Mucosa of descending colon (tissue), 3 donors: ENCODE measurements around the gene SFMBT2. TPM values are rescaled to one million over a fixed set of nuclear protein-coding genes. Genes with fewer than 3 reads are reported as not detected.

Experiments used
- ATAC-seq: fragments of 200-7000 bp; cut with Tn5 transposase; one replicate; pipeline ENCODE4 v1.9.1; 2020; ENCODE audit warnings: mild to moderate bottlenecking, moderate library complexity
- DNase-seq, 3 donors: peaks; one replicate each; pipeline ENCODE4 v3.0.0-alpha.2; 2020
- H3K36me3 ChIP-seq: fragments of 200-600 bp; one replicate; pipeline ENCODE4 v1.8.0; 2021; ENCODE audit warnings: low read depth, mild to moderate bottlenecking
- H3K4me1 ChIP-seq: fragments of 200-600 bp; one replicate; pipeline ENCODE4 v1.8.0; 2021; ENCODE audit warnings: low read depth, mild to moderate bottlenecking
- H3K4me3 ChIP-seq: fragments of 200-600 bp; one replicate; pipeline ENCODE4 v1.8.0; 2021; ENCODE audit warnings: mild to moderate bottlenecking
- H3K9me3 ChIP-seq: fragments of 200-600 bp; one replicate; pipeline ENCODE4 v1.8.0; 2021; ENCODE audit warnings: mild to moderate bottlenecking
- intact Hi-C, 2 donors: fragments of 100-400 bp; cut with DNase I in 1 of 2; cut with micrococcal nuclease in 1 of 2; formaldehyde crosslinking; loops; one replicate each; pipeline versions ENCODE4 v1.11.0 to v1.11.1; 2022; cut with DNase I, micrococcal nuclease
- total RNA-seq, 3 donors: library from RNA; stranded (reverse); fragmentation: NEBNext Ultra II Directional in 2 of 3; extraction: Animal tissue kit (Norgen Biotek cat#: 25700) in 2 of 3; gene quantifications; one replicate each; pipeline versions ENCODE4 v1.2.1 to v1.2.4, GENCODE V29; 2021 to 2023
- TF ChIP-seq, protein P1 (sequence below): fragments of 200-600 bp; IDR thresholded peaks from one replicate; pipeline ENCODE4 v1.8.0; 2022; ENCODE audit warnings: antibody characterized with exemption, mild to moderate bottlenecking
- donor health status: DM: no; HTN: no; CAD: no; lungs with moderate emphysema.
- donor health status: DM: no; HTN: no; CAD: no.
- donor health status: DM: no; HTN: yes; CAD: no.

The SFMBT2 gene
- total RNA-seq, 3 donors from 2014 or later, result 3.9 to 8.8 (median 5.7) TPM

DNA sequence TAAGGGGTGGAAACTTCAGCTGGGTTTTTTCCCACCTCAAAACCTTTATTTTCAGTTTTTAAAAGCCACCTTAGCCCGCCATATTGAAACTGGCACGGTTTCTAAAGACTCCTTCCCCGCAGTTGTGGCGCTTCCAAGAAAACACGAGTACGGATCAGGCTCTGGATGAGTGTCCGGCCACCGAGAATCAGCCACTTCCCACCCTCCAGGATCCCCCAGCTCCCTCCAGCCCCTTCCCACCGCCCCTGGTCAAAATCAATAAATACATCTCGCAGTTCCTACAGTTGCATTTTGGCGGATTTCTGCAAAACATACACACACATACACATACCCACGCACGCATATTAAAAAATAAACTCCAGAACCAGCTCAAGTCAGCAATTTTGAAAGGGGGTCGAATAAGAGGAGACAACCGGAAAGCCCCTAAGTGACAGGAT is 1.1 kb downstream of the SFMBT2 start:
- intact Hi-C loops, result loop anchor here (2.0 to 10.0 kb wide), 2 partner anchors 145 to 149 kb away; no protein-coding TSS in a partner anchor
- peak in 1 of 3 donors; percentile 19 for DNase-seq
- H3K4me1 ChIP-seq, result peaks cover 3% of the 10 kb centered on the region
- H3K9me3 ChIP-seq, result no peaks in the 10 kb centered on the region
- TF ChIP-seq, protein P1, sequence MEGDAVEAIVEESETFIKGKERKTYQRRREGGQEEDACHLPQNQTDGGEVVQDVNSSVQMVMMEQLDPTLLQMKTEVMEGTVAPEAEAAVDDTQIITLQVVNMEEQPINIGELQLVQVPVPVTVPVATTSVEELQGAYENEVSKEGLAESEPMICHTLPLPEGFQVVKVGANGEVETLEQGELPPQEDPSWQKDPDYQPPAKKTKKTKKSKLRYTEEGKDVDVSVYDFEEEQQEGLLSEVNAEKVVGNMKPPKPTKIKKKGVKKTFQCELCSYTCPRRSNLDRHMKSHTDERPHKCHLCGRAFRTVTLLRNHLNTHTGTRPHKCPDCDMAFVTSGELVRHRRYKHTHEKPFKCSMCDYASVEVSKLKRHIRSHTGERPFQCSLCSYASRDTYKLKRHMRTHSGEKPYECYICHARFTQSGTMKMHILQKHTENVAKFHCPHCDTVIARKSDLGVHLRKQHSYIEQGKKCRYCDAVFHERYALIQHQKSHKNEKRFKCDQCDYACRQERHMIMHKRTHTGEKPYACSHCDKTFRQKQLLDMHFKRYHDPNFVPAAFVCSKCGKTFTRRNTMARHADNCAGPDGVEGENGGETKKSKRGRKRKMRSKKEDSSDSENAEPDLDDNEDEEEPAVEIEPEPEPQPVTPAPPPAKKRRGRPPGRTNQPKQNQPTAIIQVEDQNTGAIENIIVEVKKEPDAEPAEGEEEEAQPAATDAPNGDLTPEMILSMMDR, result no peak
- no peak for ATAC-seq
- peak overlapping the region; percentile 32 for H3K4me3 ChIP-seq
- no peaks in the 10 kb centered on the region for H3K36me3 ChIP-seq

DNA sequence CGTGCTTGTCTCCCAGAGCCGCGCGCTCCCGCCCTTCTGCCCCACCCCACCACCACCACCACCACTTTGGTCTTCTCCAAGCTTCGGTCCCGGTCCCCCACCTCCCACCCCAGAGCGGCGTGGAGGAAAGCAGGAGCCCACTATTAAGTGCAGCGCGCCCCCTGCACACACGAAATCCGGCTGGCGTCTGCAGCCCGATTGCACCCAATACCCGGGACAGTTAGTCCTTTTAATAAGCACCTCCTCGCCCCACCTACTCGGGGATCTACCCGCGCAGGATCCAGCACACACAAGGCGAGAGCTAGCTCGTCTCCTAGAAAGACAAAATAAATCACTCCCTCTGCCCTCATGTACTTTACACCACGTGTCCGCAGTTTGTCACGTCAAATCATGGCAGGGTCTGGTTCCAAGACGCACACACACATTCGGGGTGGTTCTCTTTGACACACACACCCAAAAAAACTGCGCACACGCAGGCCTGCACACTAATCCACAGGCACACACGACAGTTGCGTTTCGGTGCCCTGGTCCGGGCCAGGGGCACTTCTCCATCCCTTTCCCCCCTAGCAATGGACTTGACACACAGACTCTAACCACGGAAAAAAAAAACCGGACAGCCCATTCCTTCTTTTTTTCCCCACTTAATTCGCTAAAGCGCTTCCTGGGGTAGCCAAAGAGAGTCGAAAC is 1.6 kb downstream of the SFMBT2 start:
- ATAC-seq, result peak; percentile 6
- Histone ChIP-seq H3K36me3 (no peaks in the 10 kb centered on the region), H3K4me3 (no peak overlapping the region), H3K4me1 (peaks cover 3% of the 10 kb centered on the region), H3K9me3 (no peaks in the 10 kb centered on the region)
- intact Hi-C loops, result loop anchor here in 1 of 2 donors (2.0 kb wide), 1 partner anchor 148 kb away; no protein-coding TSS in a partner anchor
- DNase-seq, result peak; percentile 30 to 60 (median 36)
- TF ChIP-seq, protein P1, result no peak

DNA sequence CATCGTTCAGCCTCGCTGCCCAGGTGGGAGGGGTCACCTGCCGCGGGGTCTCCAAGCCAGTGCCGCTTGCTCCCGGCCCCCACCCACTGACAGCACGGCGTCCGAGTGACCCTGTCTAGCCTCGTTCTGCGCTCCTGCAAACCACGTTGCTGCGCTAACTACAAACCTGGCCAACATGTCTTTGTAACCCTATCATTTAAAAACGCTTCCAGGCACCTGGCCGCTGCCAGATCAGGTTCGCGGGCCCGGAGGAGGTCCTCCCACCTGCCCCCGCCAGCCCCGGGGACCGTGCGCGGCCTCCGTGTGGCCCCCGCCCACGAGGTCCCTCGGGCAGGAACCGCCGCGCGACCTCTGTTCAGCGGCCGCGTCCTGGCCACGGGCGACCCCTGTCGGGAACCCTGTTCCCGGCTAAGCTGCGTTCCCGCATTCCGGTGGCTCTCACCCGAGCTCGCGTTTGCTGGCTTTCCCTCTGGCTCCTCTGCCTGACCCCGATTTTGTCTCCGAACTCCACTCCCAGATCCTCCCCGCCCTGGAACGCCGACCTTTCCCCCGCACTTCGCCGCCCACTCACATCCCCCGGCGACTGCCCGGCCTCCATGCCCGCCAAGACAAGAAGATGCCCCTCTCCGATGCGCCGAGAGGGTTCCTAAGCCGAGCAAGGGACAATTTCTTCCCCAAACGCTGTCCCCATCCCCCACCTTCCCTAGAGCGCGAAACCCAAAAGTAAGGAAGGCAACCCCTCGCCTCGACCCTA is 2.4 kb downstream of the SFMBT2 start:
- intact Hi-C loops, result loop anchor here in 1 of 2 donors (2.0 kb wide), 1 partner anchor 148 kb away; no protein-coding TSS in a partner anchor
- Histone ChIP-seq H3K4me1 (peaks cover 3% of the 10 kb centered on the region), H3K9me3 (no peaks in the 10 kb centered on the region), H3K4me3 (peak overlapping the region; percentile 3), H3K36me3 (no peaks in the 10 kb centered on the region)
- DNase-seq (peak; percentile 53 to 66 (median 63)), ATAC-seq (peak; percentile 41)
- TF ChIP-seq, protein P1, result peak; percentile 8

DNA sequence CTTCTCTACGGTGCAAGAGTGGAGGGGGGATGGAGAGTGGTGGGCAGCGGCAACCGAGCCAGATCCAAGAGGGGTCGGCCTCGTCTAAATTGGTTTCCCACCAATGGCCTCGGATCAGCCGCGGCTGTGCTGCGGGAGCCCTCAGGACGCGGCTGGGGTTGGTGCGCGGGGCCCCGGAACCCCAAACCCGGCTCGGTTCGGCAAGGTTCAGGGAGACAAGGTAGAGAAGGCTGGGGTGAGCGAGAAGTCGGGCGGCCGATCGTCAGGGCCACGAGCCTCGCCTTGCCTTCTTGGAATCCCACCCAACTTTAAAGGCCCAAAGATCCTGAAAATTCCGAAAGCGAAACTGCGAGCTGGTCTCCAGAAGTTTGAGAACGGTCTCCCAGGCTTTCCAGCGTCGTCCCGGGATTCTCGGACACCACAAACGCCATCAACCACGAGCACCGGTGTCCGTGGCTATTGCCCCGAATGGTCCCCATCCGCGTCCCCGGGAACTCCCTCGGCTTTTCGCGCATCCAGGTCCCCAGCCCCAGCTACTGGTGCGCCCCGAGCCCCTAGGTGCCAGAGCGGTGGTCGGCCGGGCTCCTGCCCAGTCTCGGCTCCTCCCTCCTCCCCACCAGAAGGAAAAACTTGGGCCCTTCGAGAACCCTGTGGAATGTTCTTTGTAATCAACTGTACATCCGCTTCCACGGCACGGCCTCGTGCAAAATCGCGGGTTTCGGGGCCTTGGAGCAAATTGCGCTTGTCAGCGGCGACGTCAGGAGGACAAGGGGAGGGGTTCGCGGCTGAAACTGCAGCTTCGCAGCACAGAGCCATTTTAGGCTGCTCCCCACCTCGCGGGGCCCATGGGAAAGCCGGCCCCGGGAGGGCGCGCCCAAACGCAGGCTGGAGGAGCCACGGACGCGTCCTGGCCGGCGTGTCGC is 3.2 kb downstream of the SFMBT2 start:
- Histone ChIP-seq H3K9me3 (no peaks in the 10 kb centered on the region), H3K4me3 (no peak overlapping the region), H3K4me1 (peaks cover 3% of the 10 kb centered on the region), H3K36me3 (no peaks in the 10 kb centered on the region)
- intact Hi-C loops, result loop anchor here in 1 of 2 donors (2.0 kb wide), 1 partner anchor 147 kb away; no protein-coding TSS in a partner anchor
- DNase-seq (peak; percentile 29 to 75 (median 49)), ATAC-seq (peak; percentile 3)
- TF ChIP-seq, protein P1, result no peak
